Activated CD4-positive, alpha-beta T cell treated with anti-CD3 and anti-CD28 coated beads, Interleukin-2, amount 50 U/mL, for 1 hour (primary cell): ENCODE data around the gene LAG3.

Source experiments
- DNase-seq: peaks from one replicate; pipeline ENCODE4 v3.0.0-alpha.2; 2020

The LAG3 gene

DNA sequence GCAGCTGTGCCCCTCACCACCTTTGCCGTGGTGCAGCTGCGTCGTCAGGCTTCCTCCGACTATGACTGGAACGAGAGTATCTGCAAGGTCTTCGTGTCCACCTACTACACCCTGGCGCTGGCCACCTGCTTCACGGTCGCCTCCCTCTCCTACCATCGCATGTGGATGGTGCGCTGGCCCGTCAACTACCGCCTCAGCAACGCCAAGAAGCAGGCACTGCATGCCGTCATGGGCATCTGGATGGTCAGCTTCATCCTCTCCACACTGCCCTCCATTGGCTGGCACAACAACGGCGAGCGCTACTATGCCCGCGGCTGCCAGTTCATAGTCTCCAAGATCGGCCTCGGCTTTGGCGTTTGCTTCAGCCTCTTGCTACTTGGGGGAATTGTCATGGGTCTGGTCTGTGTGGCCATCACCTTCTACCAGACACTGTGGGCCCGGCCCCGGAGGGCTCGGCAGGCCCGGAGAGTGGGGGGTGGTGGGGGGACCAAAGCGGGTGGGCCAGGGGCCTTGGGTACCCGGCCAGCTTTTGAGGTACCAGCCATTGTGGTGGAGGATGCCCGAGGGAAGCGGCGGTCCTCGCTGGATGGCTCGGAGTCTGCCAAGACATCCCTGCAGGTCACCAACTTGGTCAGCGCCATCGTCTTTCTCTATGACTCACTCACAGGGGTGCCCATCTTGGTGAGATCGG is 51.9 kb downstream of the LAG3 start:
- DNase-seq, result no peak

DNA sequence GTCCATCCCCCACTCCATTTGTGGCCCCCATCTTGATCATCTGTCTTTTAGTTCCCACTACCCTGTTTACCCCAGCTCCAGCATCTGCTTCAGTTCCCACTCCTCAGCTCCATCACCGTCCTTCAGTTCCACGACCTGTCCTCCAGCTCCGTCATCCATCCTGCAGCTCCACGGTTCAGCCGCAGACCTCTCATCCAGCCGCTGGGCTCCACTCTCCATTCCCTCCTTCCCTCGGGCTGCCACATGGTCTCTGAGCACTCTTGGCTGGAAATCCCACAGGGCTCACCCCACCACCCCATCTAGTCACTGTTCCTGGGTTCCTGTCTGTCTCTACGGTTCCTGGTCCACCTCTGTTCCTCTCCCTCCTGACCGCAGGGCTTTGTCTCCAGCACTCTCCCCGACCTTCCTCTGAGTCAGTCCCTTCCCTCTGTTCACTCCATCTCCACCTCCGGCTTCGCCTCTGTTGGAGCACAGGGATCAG is 52.6 kb downstream of the LAG3 start:
- no peak for DNase-seq

GRCh38 chr12:6825398-6826124 is 53.2 kb downstream of the LAG3 start:
- DNase-seq, result peak; percentile 83

DNA sequence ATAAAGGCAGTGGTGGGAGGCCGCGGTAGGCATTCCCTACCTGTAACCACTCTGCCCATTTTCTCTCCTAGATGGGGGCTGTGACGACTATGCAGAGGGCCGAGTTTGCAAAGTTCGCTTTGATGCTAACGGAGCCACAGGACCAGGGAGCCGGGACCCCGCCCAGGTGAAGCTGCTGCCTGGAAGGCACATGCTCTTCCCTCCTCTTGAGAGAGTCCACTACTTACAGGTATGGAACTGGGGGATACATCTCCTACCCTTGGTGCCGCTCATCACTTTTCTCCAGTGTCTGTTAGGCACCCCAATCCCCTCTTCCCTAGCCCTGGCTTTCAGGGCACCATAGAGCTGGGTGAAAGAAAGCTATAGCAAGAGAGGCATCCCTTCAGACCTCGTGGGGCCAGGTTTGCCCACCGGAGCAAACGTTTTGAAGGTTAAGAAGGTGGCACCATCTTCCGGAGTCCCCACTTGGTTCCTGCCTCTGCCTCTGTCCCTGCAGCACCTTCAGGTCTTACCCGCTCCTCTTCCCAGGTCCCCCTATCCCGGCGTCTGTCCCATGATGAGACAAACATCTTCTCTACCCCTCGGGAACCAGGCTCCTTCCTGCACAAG is 53.9 kb downstream of the LAG3 start:
- no peak for DNase-seq

DNA sequence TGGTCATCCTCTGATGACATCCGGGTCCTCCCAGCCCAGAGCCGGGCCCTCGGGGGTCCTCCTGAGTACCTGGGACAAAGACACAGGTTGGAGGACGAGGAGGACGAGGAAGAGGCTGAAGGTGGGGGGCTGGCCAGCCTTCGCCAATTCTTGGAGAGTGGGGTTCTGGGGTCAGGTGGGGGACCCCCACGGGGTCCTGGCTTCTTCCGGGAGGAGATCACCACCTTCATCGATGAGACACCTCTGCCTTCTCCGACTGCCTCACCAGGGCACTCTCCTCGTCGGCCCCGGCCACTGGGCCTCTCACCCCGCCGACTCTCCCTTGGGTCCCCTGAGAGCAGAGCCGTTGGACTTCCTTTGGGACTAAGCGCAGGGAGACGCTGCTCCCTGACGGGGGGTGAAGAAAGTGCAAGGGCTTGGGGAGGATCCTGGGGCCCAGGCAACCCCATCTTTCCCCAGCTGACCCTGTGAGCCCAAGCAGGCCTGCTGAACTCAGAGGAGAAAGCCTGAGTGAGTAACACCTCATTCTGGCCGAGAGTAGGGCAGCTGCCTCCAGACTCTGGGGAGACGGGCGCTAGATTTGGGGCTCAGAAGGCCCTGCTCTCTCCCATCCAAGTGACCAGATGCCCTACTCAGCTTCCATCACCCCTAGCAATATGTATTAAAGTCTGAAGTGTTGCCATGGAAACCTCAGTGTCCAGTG is 54.6 kb downstream of the LAG3 start:
- no peak for DNase-seq

DNA sequence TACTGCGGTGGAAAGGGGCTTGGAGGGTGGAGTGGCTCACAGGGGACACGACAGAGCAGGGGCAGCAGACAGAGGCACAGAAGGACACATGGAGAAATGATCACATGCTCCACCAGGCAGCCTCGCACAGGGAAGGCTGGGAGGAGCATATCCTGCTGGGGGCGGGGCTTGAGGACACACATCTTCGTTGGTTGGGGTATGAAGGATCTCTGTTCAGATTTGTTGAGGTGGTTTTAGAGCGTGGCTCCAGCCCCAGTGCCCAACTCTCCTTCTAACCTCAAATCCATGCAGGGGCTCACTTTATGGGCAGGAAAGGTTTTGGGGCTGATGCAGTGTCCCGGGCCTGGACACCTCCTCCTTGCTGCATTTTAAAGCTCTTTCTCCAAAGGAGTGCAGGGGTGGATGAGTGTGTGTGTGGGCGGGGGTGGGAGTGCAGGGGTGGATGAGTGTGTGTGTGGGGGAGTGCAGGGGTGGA is 55.2 kb downstream of the LAG3 start:
- peak; percentile 39 for DNase-seq
